GM20000 (cell line): ENCODE results near the gene GTF3C5.

ENCODE experiments used
- DNase-seq: peaks from one replicate; pipeline ENCODE4 v3.0.0; 2012; ENCODE audit warnings: low spot score
- TF ChIP-seq, protein P1 (sequence below): IDR thresholded peaks from 2 replicates; pipeline ENCODE4 v1.5.1; 2012; ENCODE audit warnings: mild to moderate bottlenecking, control low read depth; ENCODE audit errors: extremely low read depth, missing control alignments

Gene GTF3C5

DNA sequence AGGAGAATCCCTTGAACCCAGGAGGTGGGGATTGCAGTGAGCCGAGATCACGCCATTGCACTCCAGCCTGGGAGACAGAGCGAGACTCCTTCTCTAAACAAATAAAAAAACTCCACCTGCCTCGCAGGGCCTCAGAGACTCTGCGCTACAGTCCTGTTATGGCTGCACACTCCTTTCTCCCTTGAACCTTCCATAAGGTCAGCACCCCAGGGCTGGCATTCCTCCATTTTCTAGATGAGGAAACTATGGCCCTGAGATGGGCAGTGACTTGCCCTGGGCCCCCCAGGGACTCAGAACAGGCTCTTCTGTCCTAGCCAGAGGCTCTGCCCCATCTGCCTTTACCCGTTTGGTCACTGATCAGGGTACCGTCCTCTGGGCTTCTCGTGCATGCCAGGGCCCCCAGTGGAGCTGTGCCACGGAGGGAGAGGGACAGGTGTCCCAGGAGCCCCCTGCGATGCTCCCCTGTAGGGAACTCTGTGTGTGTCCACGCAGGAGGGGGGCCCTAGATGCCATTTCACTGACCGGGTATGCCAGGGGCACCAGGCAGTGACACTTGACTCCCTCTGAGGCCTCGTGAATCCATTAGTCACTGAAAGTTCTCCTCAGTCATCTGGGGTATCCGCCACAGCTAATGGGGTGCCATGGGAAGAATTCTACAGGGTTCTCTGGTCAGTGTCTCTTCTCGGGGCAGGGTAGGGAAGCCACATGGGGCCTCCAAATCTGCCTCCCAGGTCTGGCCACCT, 74.1 kb downstream of the GTF3C5 start:
- no peak for DNase-seq
- TF ChIP-seq, protein P1, sequence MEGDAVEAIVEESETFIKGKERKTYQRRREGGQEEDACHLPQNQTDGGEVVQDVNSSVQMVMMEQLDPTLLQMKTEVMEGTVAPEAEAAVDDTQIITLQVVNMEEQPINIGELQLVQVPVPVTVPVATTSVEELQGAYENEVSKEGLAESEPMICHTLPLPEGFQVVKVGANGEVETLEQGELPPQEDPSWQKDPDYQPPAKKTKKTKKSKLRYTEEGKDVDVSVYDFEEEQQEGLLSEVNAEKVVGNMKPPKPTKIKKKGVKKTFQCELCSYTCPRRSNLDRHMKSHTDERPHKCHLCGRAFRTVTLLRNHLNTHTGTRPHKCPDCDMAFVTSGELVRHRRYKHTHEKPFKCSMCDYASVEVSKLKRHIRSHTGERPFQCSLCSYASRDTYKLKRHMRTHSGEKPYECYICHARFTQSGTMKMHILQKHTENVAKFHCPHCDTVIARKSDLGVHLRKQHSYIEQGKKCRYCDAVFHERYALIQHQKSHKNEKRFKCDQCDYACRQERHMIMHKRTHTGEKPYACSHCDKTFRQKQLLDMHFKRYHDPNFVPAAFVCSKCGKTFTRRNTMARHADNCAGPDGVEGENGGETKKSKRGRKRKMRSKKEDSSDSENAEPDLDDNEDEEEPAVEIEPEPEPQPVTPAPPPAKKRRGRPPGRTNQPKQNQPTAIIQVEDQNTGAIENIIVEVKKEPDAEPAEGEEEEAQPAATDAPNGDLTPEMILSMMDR: no peak

- TF ChIP-seq, protein P1: no peak
Measured at GRCh38 chr9:133105461-133105770, 74.6 kb downstream of the GTF3C5 start.

DNA sequence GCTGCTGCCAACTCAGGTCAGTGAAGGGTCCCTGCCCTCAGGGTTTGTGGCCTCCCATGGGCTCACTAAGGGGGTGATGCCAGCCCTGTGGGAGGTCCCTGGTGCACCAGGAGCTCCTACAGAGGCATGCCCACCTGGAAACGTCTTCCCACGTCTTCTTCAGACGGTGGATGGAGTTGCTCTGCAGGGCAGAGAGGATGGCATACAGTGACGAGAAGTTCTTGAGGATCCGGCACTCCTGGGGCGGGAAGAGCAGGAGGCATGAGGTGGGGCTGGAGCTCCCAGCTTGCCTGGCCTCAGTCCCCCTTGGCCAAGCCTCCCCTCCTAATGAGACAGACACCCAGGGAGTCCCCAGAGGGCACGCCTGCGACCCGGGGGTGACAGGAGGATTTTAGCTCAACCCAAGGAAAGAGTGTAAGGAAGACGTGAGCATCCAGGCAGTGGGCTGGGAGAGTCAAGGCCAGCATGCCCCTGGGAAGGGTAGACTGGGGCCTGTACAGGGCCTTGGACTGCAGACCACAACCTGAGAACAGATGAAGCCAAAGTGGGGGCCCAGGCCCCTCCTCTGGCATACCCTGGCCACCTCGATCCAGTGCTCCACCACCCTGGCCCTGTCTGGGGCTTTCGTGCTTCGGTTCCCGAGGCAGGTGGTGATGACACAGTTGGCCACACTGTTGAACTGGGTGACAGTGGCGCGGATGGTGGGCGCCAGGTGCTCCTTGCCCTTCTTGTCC, 75.9 kb downstream of the GTF3C5 start:
- TF ChIP-seq, protein P1: no peak
- no peak for DNase-seq

More at GRCh38 chr9:133105461-133105770, 74.6 kb downstream of the GTF3C5 start:
- DNase-seq: no peak

- no peak for DNase-seq
- TF ChIP-seq, protein P1: no peak
Measured at GRCh38 chr9:133107245-133107722, 76.5 kb downstream of the GTF3C5 start.
